Small intestine (tissue), 7 donors: ENCODE data around the gene DSCAML1. TPM values are rescaled to one million over a fixed set of nuclear protein-coding genes. Genes with fewer than 3 reads are reported as not detected.

Experiments used
- DNase-seq, 2 donors: peaks; one replicate each; pipeline versions ENCODE4 v3.0.0 to v3.0.0-alpha.2; 2013
- FAIRE-seq: peaks from 2 replicates; lab custom pipeline; 2012; peaks lifted over from hg19 to GRCh38; lab: Jason Lieb, UNC
- H3K27ac ChIP-seq, 3 donors: one replicate each; pipeline ENCODE4 v1.5.1; 2013; ENCODE audit warnings: low read length in 2 of 3, mild to moderate bottlenecking in 2 of 3, control low read depth in 1 of 3, inconsistent platforms in 1 of 3, low read depth in 1 of 3, moderate library complexity in 1 of 3
- H3K27me3 ChIP-seq, 3 donors: one replicate each; pipeline ENCODE4 v1.6.1; 2013; ENCODE audit warnings: low read length in 3 of 3, inconsistent platforms in 1 of 3; ENCODE audit not compliant: control insufficient read depth in 3 of 3, insufficient read depth in 3 of 3
- H3K36me3 ChIP-seq, 3 donors: one replicate each; pipeline ENCODE4 v1.6.1; 2013; ENCODE audit warnings: low read length in 3 of 3, inconsistent platforms in 1 of 3, low read depth in 1 of 3, mild to moderate bottlenecking in 1 of 3, moderate library complexity in 1 of 3; ENCODE audit not compliant: control insufficient read depth in 3 of 3, insufficient read depth in 2 of 3
- H3K4me1 ChIP-seq, 3 donors: one replicate each; pipeline ENCODE4 v1.6.1; 2013; ENCODE audit warnings: low read length in 2 of 3, inconsistent platforms in 1 of 3, low read depth in 1 of 3, mild to moderate bottlenecking in 1 of 3, moderate library complexity in 1 of 3; ENCODE audit not compliant: control insufficient read depth in 3 of 3, insufficient read depth in 2 of 3
- H3K4me3 ChIP-seq, 3 donors: one replicate each; pipeline ENCODE4 v1.5.1; 2013; ENCODE audit warnings: low read length in 3 of 3, control low read depth in 1 of 3, inconsistent platforms in 1 of 3, low read depth in 1 of 3, mild to moderate bottlenecking in 1 of 3, moderate library complexity in 1 of 3
- H3K9me3 ChIP-seq, 2 donors: one replicate each; pipeline ENCODE4 v1.6.1; 2013; ENCODE audit warnings: low read depth in 1 of 2, low read length in 1 of 2; ENCODE audit not compliant: control insufficient read depth in 2 of 2, insufficient read depth in 1 of 2
- WGBS, 3 donors: extraction: QIAGEN DNeasy Blood & Tissue Kit; methylation state at CpG; one replicate each; pipeline ENCODE4 v1.1.7; 2013; 5-methylcytosine and 5-hydroxymethylcytosine counted together
- polyA plus RNA-seq, 4 donors: library from polyadenylated mRNA; stranded (reverse) in 3 of 4; unstranded in 1 of 4; fragments of 200-250 nt in 3 of 4; fragments of 120-200 nt in 1 of 4; gene quantifications; one replicate each; pipeline versions ENCODE4 v1.2.1 to v1.2.3, GENCODE V29; 2013
- donor health status: healthy with polysubstance abuse.
- donor health status: control.
- donor health status: control.
- donor health status: Bipolar disorder and iron deficiency.
- donor health status: healthy.

Gene DSCAML1
- polyA plus RNA-seq, 4 donors: under 0.01 to 3.3 (median 0.22) TPM; not detected in 1

- H3K27ac ChIP-seq: no peak overlapping the region
- no peaks in the 10 kb centered on the region for H3K36me3 ChIP-seq
- FAIRE-seq (no peak), DNase-seq (no peak)
- no peaks in the 10 kb centered on the region for H3K9me3 ChIP-seq
- no peaks in the 10 kb centered on the region for H3K27me3 ChIP-seq
- peaks cover 0 to 36% (median 2%) of the 10 kb centered on the region in 3 donors for H3K4me1 ChIP-seq
- WGBS, 3 donors: 93 to 95% (median 94%) methylated on average over 14 of the region's 14 CpGs
- H3K4me3 ChIP-seq: no peak overlapping the region
Observed at GRCh38 chr11:117662671-117663269, 134.2 kb downstream of the DSCAML1 start.

GRCh38 chr11:117662255-117662654 lies 134.8 kb downstream of the DSCAML1 start:
- 89 to 94% (median 89%) methylated on average over 8 of the region's 8 CpGs for WGBS, 3 donors
- no peak for FAIRE-seq

GRCh38 chr11:117658809-117659208 lies 138.2 kb downstream of the DSCAML1 start:
- H3K27ac ChIP-seq: peak overlapping the region in 2 of 3 donors; percentile 35 to 69
- H3K9me3 ChIP-seq: no peaks in the 10 kb centered on the region
- peaks cover 0 to 26% (median 2%) of the 10 kb centered on the region in 3 donors for H3K4me1 ChIP-seq
- no peaks in the 10 kb centered on the region for H3K36me3 ChIP-seq
- FAIRE-seq (no peak), DNase-seq (peak; percentile 68 to 73)
- WGBS, 3 donors: 29 to 62% (median 34%) methylated on average over 3 of the region's 3 CpGs
- H3K4me3 ChIP-seq: peak overlapping the region in 1 of 3 donors; percentile 9
- H3K27me3 ChIP-seq: no peaks in the 10 kb centered on the region

More at GRCh38 chr11:117662255-117662654, 134.8 kb downstream of the DSCAML1 start:
- no peak for DNase-seq
- peaks cover 0 to 39% (median 2%) of the 10 kb centered on the region in 3 donors for H3K4me1 ChIP-seq
- no peaks in the 10 kb centered on the region for H3K9me3 ChIP-seq
- H3K27ac ChIP-seq: no peak overlapping the region
- H3K27me3 ChIP-seq: no peaks in the 10 kb centered on the region
- no peaks in the 10 kb centered on the region for H3K36me3 ChIP-seq
- no peak overlapping the region for H3K4me3 ChIP-seq

GRCh38 chr11:117657794-117658193 lies 139.2 kb downstream of the DSCAML1 start:
- WGBS, 3 donors: 71 to 88% (median 78%) methylated on average over 7 of the region's 7 CpGs
- DNase-seq (no peak), FAIRE-seq (no peak)
- no peak overlapping the region for H3K4me3 ChIP-seq
- no peaks in the 10 kb centered on the region for H3K36me3 ChIP-seq
- H3K9me3 ChIP-seq: no peaks in the 10 kb centered on the region
- peaks cover 0 to 26% (median 2%) of the 10 kb centered on the region in 3 donors for H3K4me1 ChIP-seq
- H3K27ac ChIP-seq: peak overlapping the region in 1 of 3 donors; percentile 69
- H3K27me3 ChIP-seq: peaks cover 0 to 2% (median 0%) of the 10 kb centered on the region in 3 donors

GRCh38 chr11:117654281-117655255 lies 142.4 kb downstream of the DSCAML1 start:
- Histone ChIP-seq H3K4me1 (peaks cover 0 to 38% (median 0%) of the 10 kb centered on the region in 3 donors), H3K36me3 (no peaks in the 10 kb centered on the region), H3K9me3 (no peaks in the 10 kb centered on the region), H3K27ac (no peak overlapping the region), H3K4me3 (no peak overlapping the region), H3K27me3 (peaks cover 0 to 2% (median 0%) of the 10 kb centered on the region in 3 donors)
- no peak for FAIRE-seq
- DNase-seq: no peak
- 84 to 86% (median 85%) methylated on average over 21 of the region's 21 CpGs for WGBS, 3 donors

GRCh38 chr11:117652521-117652920 lies 144.5 kb downstream of the DSCAML1 start:
- H3K4me1 ChIP-seq: peaks cover 0 to 34% (median 0%) of the 10 kb centered on the region in 3 donors
- 91 to 94% (median 91%) methylated on average over 4 of the region's 4 CpGs for WGBS, 3 donors
- FAIRE-seq: no peak

GRCh38 chr11:117649296-117650055 lies 147.5 kb downstream of the DSCAML1 start:
- H3K27me3 ChIP-seq: peaks cover 0 to 2% (median 0%) of the 10 kb centered on the region in 3 donors
- H3K36me3 ChIP-seq: no peaks in the 10 kb centered on the region
- peaks cover 0 to 34% (median 0%) of the 10 kb centered on the region in 3 donors for H3K4me1 ChIP-seq
- no peaks in the 10 kb centered on the region for H3K9me3 ChIP-seq
- 54 to 79% (median 66%) methylated on average over 12 of the region's 12 CpGs for WGBS, 3 donors
- FAIRE-seq (no peak), DNase-seq (peak; percentile 45 to 61)
- H3K27ac ChIP-seq: peak overlapping the region in 1 of 3 donors; percentile 1
- no peak overlapping the region for H3K4me3 ChIP-seq

More at GRCh38 chr11:117652521-117652920, 144.5 kb downstream of the DSCAML1 start:
- H3K9me3 ChIP-seq: no peaks in the 10 kb centered on the region
- H3K27me3 ChIP-seq: peaks cover 0 to 2% (median 0%) of the 10 kb centered on the region in 3 donors
- H3K36me3 ChIP-seq: no peaks in the 10 kb centered on the region
- peak in 1 of 2 donors; percentile 39 for DNase-seq
- no peak overlapping the region for H3K27ac ChIP-seq
- H3K4me3 ChIP-seq: no peak overlapping the region
